Stimulated activated CD4-positive, alpha-beta T cell treated with anti-CD3 and anti-CD28 coated beads, Interleukin-2, amount 100 ng/mL, for 24 hours (primary cell): ENCODE data around the gene NCK2.
A peak's percentile ranks its signal among the peaks of the same experiment; 100 is the strongest.

Experiments used
- DNase-seq, 2 donors: peaks; one replicate each; pipeline ENCODE4 v3.0.0-alpha.2; 2020

The NCK2 gene

DNA sequence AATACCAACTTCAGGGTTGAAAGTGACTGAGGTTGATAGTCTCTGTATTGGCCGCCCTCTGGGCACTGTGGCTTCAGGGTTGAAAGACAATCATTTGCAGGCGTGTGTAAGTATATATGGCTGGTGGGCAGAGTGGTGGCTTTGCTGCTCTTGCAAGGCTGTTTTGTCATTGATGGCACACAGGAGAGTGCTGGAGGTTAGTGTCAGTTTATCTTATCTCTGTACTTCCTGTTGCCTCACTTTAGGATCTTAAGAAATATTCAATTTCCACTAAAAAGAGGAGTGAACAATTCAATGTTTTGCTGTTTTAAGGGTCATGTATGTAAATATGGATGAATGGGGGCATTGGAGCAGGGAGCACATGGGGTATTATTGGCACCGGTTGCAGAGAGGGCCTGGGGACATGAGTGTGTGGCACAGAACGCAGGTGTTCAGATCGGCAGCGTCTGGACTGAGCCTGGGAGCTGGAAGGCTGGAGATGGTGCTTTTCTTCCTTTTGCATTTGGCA lies 51.5 kb downstream of the NCK2 start:
- peak in 1 of 2 donors; percentile 45 for DNase-seq

DNA sequence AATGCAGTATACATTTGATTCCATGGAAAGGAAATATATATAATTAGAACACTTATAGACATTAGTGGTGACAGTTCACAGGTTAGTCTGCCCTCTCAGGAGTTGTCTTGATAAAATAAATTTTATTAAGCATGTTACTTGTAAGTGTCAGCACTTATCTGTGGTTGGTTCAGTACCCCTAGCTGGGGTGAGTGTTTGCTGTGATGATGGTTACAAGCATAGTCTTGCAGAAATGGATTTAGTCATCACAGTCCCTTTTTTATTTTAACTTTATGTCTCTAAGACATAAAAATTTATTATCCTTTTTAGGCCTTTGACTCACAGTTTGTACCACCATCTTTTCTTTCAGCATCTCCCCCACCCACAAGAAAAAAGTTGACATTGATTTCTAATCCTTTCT lies 52.1 kb downstream of the NCK2 start:
- DNase-seq, result no peak

DNA sequence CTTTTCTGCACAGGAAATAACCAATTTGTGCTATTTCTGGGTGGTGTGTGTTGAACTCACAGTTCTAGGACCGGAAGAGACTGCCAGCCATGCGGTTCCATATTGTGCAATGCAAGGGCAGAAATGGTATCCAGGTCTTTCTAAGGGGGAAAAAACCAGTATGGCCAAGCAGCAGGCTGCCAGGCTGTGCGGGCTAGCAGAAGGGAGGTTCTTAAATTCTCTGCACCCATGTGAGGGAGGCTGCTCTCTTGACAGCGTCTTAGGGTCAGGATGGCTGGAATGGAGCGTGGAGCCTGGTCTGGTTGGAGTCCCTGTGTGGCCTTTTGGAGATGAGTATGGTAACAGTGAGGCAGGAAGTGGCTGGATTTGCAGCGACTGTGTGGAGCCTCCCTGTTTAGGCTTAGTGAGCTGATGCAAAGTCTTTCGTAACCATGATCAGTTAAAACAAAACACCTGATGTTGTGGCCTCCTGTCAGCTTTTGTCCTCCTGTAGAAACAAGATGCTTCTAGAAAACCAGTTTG lies 52.6 kb downstream of the NCK2 start:
- DNase-seq, result no peak

DNA sequence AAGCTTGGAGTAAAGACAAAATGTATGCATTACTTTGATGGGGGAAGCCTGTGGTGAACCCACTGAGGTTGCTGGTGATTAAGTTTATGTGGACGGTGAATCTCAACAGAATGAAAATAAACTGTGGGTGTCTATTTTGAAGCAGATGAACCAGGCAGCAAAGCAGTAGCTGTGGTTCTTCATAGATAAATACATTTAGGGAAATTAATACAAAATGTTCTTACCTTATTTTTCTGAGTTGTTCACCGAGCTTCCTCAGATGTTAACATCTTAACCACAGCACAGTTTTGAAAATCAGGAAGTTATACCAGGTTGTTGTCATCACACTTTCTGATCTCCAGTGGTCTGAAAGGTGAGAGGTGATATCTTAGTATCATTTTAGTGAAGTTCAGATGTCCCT lies 53.9 kb downstream of the NCK2 start:
- peak in 1 of 2 donors; percentile 53 for DNase-seq

DNA sequence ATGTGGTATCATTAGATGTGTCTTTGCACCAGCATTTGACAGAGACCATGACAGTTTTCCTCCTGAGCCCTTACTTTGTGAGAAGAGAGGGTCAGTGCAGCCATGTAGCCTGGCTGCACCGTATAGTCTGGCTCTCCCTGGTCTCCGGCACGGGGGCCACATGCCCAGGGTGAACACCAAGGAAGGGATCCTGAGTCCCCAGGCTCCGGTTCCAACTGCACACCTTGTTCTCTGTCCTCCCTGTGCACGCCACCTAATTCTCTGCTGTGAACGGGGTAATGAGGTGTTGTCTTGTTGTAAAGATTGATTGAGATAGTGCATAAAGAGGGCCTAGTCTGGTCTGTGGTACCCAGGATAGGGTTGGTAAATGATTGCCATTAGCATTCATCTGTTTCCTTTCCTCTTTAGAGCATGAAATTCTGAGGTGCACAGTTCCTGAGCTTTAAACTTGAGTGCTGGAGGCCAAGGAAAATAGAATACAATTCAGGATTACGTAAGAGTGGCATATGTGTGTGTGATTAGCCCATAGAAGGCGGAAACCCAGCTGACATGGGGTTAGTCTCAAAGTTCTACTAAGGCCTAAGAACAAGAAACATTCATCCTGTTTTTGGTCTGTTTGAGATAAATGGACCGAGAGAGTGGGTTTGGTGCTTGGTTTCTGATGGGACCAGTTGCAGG lies 55.5 kb downstream of the NCK2 start:
- no peak for DNase-seq

DNA sequence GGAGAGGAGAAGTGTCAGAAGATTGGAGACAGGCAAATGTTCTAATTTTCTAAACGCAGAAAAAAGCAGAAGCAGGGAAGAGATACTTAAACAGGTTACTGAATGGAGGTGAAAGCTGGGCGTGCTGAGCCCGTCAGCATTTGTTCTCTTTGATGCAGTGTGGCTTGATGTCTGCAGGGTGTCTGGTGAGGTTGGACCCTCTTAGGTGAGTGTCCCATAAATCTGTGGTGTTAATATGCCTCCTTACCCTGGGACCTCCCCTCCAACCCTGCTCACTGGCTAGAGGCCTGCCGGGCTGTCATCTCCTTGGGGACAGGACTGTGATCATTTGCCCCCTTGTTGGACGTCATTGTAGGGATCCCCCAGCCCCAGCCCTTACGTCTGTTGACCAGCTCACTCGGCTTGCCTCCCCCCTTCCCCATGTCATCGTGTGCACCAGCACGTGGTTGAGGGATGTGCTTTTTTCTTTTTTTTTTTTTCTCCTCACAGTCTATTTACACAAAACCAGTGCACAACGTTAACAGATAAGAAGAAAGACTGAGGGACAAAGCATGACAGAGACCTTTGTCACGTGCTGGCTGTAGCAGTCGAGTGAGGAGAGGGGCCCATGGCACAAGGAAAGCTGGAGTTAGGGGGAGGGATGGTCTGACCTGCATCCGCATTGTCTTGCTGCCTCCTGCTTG lies 56.4 kb downstream of the NCK2 start:
- no peak for DNase-seq

DNA sequence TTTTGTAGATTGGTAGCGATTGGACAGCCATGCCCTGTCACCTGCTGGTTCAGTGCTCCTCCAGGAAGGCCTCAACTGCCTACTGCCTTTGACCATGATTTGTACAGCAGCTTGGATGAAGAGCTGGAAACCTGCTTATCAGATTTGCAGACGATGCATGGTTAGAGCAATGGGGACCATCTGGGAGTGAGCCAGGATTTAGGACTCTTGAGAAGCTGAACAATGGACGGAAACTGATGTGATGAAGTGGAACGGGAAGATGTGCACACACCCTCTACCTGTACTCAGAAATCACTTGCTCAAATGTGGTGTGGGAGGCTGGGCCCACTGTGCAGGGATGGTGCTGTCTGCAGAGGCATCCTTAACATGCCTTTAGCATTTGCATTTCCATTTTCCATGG lies 57.2 kb downstream of the NCK2 start:
- no peak for DNase-seq

DNA sequence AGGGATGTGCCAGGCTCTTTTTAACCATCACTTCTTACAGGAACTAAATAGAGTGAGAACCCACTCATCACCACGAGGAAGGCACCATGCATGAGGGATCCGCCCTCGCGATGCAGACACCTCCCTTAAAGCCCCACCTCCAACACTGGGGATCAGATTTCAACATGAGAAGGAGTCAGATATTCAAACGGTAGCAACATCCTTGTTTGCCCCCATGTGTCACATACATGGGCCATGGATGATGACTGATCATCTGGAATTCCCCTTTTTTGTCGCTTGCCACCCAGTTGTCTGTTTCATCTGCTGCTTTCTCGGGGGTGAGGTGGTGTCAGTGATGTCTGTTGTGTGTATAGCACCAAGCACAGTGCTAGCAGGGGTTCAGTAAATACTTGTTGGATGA lies 57.9 kb downstream of the NCK2 start:
- DNase-seq, result peak; percentile 48 to 76

DNA sequence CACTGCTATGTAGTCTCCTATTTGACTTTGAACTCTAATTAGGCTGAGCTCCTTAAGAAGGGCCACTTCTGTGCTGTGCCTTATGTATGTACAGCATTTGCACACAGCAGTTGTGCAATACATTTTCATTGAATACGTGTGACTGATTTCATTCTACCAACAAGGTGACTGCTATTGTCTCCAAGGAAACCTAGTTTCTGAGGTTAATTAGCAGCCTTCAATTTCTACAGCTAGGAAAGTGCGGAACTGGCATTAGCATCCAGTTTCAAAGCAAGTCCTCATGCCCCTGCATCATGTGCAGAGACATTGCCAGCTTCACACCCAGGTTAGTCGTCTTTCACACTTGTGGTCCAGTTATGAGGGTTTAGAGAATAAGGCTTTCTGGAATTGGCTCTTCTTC lies 58.6 kb downstream of the NCK2 start:
- no peak for DNase-seq

DNA sequence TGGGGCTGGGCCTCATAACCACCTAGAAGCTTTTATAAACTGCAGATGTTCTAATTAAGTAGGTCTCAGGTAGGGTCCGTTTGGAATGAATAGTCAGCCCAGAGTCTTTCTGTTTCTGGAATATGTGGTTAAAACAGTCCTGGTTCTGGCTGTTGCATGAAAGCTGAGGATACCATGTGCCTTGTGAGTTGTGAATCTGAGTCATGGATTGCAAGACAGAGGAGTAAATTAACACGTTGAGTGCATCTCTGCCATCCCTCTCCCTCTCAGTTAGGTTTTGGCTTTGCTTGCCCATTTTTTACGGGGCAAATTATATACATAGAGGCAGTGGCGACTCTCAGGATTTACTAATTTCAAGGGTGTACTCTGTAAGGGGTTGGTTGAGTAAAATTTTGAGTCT lies 59.1 kb downstream of the NCK2 start:
- no peak for DNase-seq

DNA sequence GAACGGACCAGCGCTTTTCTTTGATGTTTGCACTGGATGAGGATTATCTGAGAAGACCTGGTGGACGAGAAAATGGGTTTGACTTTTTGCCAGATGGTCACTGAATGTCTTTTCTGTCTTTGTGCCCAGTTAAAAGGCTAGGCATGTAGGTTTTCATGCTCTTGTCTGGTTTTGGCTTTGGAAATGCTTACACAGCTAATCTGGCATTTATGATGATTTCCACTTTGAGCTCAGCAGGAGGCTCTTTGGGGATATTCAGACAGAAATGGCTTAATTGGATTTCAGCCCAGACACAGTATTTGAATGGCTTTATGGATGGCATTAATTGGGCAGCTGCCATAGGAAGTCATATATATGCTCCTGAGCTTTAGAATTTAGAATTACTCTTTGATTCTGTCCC lies 59.6 kb downstream of the NCK2 start:
- DNase-seq, result no peak

DNA sequence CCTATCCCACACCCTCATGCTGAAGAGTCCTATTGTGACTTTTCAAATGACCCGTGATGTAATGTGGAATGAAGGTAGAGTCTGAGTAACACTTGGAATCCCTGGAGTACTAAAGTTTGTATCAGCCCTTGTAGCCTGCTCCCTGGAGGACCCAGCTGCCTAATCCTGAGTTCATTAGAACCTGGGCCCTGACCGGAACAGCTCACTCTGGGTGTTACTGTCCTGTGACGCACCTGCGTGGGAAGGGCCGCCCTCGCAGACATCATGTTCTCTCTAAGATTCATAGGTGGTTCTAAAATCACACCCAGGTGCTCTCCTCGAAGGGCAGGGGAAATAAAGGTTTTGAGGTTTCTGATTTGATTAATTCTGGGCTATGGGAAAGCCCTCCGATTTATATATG lies 62.3 kb downstream of the NCK2 start:
- peak; percentile 56 to 58 for DNase-seq

DNA sequence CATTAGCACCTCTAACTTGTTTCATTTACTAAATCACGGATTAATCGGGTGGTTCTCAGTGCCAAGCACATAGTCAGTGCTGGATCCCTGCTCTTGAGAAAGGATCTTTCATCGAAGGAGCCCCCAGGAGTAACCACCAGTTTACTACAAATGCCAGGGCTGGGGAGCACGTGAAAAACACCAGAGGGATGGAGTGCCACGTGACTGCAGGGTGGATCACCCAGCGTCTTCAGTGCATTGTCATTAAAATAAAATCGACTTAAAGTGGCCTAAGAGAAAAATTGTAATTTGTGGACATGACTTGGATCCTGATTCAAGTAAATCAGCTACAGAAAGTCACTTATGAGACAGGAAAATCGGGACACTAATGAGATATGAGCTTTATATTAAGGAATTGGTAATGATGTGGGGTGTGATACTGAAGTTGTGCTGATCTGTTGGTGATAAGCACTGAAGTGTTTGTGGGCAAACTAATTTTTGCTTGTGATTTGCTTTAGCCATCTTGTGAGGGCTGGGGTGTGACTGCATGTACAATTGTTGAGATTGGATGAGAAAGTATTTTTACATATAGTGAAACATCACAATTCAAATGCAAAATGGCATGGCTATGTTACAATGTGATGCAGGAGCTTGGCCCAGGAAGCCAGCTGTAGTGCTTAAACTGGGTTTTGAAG lies 63.8 kb downstream of the NCK2 start:
- no peak for DNase-seq

DNA sequence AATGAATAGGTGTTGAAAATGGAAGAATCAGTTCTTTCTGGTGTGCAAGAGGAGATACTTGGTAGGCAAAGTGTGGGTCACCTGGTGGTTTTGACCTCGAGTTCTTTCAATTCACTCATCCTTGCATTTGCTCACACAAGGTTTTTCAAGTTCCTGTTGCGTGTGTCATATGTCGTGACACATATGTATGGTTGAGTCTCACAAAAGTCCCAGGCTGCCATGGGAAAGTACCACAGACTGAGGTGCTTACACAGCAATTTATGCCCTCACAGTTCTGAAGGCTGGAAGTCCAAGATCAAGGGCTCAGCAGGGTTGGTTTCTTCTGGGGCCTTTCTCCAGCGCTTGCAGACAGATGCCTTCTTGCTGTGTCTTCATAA lies 64.4 kb downstream of the NCK2 start:
- peak; percentile 38 to 60 for DNase-seq

DNA sequence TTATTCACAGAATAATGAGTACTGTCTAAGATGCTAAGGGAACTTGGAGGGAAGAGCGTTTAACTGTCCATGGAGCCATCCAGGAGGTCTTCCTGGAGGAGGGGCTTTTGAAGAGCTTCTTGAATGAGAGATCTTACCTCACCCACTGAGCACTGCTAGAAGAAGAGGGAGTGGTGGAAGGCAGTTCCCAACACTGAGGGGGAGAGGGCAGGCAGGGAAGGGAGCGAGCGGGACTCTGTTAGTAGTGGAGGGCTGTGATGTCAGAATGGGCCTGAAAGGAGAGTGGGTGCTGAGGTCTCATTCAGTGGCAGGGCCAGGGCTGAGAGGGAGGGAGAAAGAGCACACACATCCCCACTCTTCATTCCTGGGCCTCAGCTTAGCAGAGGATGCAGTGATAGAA lies 65.0 kb downstream of the NCK2 start:
- no peak for DNase-seq

DNA sequence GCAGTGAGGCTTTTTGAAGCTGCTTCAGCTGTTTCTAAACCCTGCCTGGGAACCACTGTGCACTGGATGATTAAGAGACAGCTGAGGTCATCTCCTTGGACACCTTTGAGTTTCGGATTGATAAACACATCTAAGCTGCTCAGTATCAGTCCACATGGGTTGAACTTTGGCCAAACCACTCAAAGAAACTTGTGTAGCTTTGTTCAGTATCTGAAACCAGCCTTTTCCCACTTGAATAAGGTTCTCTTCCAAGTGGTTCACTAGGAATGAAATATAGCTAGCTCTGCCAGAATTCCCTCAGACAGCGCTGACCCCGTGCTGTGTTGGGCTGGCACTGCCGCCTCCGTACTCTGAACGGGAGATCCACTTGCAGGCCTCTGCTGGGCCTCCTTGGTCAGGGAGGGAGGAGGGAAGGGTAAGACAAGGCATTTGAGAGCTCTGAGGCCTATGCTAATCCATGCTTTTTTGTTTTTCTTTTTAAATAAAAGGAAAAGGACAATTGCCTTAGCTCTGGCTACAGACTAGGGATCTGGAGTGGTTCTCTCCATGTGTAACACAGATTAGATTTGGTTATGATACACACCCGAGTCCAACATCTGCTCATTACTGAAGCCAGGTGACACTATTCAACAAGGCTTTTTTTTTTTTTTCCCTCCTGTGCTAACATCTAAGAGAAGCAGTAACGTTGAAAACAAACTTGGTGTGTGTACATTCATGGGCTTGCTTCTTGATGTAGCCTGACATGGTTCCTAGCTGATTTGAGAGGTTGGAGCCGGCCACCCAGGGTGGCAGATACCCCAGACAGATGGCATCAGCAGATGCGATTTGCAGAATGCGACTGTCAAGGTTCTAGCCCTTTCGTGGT lies 67.7 kb downstream of the NCK2 start:
- no peak for DNase-seq

DNA sequence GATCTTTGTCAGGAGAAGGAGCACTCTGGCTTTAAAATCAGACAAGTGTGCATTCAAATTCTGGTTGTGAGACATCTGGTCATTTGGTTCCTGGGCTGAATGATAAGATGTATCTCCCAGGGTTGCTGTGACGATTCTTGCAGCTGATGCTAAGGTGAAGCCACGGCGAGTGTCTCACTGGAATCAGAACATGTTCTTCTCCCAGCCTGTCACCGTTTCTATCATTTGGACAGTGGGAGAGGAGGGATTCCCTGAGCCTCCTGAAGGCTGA lies 68.3 kb downstream of the NCK2 start:
- no peak for DNase-seq

DNA sequence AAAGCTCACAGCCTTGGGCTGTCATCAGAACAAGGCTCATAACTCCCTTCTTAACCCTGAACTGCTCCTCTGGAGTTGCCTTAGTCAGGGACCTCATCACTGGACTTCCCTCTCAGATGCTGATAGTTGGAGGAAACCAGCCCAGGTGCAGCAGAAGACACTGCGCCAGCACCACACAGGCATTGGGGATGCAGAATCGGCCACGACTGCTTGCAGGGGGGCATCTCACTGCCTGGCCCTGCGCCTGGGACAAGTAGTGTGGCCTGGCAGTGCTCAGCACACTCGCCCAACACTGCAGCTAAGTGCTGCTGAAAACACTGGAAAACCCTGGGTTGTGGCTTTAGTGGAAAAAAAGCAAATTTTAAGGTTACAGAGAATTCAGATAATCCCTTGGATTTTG lies 68.7 kb downstream of the NCK2 start:
- no peak for DNase-seq

DNA sequence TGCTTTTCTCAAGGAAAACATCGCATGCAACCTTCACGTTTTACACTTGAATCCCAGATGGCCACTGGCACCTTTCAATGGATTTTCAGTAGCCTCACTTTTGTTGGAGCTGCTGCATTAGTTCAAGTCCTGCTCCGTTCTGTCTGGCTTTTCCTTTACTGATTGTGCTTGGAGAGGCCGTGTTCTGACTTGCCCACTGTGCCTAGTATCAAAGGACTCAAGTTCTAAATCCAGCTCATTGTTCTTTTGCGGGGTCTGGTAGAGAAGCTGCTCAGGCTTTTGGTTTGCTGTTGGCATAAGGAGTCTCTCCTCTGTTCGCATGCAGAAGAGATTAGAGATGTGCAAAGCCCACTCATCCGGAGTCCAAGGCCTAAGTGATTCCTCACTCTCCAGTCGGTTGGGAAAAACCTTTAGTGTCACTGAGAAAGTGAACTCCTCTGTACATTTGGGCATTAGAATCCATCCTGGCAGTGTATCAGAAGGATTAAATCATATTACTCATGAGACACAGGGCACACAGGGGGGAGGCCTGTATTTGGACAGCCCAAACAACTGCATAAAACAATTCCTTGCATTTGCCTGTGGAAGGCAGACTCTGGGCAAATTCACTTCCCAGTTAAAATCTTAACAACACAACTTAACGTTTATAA lies 69.7 kb downstream of the NCK2 start:
- DNase-seq, result no peak

DNA sequence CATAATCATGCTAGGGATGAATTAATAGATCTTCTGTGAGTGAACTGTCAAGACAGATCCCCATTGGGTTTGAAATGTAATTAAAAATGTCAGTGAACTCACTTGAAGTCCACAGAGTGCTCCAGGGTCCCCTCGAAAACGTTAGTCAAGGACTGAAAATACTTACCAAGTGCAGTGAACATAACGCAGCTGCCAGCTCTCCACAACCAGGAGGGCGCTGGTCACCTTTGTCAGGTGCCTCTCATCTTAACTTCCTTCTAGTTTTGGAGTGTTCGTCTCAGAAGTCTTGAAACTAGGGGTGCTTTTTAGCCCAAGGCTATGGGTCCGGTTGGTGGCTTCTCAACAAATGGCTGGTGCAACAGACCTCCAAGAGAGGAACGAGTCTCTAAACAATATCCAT lies 70.7 kb downstream of the NCK2 start:
- DNase-seq, result no peak

DNA sequence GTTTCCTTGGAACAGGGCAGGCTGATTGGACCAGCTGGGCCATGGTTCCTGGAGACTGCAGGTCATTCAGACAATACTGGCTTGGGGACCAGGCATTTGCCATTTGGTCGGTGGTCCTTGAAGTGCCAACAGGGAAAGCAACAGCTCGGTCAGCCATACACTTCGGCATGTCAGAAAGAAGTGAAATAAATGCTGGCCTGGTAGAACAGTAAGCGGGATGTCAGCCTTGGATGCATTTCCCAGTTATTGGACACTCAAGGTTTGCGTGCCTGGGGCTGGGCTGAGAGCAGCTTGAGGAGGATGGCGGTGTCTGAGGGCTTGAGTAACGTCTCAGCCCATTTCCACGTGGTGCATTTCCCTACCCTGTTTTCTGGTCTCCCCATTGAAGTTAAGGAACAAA lies 75.4 kb downstream of the NCK2 start:
- DNase-seq, result no peak

DNA sequence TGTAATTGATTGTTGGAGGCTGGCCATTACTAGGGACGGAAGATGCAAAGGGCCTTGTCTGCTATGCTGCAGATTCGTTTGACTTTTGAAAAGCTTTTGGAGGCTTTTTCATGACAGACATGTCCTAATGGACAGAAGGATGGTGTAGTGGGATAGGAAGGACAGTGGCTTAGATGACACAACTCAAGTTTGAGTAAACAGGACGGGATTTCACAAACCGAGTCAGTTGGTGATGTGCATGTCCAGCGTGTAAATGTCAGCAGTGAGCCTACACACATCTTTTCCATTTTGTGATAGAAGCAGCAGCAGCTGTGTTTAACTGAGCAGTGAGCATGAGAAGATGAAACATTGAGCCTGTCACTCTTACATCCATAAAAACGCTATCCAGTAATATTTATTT lies 76.0 kb downstream of the NCK2 start:
- no peak for DNase-seq
